ENCODE data around the gene PRKAR1A.

PRKAR1A gene

GRCh38 chr17:68495081-68495480 is 17.1 kb upstream of the PRKAR1A start:
- Histone ChIP-seq H3K9ac (ENCODE audit: low read length) (no peak overlapping the region), H3K4me1 (ENCODE audit: control insufficient read depth, insufficient read depth, low read length) (peaks cover 6% of the 10 kb centered on the region), H3K27me3 (ENCODE audit: control insufficient read depth, insufficient read depth, low read length) (no peaks in the 10 kb centered on the region), H3K9me3 (ENCODE audit: control insufficient read depth, low read length) (no peaks in the 10 kb centered on the region), H3K36me3 (ENCODE audit: control insufficient read depth, insufficient read depth, low read length) (no peaks in the 10 kb centered on the region), H3K4me3 (ENCODE audit: low read length) (no peak overlapping the region)

DNA sequence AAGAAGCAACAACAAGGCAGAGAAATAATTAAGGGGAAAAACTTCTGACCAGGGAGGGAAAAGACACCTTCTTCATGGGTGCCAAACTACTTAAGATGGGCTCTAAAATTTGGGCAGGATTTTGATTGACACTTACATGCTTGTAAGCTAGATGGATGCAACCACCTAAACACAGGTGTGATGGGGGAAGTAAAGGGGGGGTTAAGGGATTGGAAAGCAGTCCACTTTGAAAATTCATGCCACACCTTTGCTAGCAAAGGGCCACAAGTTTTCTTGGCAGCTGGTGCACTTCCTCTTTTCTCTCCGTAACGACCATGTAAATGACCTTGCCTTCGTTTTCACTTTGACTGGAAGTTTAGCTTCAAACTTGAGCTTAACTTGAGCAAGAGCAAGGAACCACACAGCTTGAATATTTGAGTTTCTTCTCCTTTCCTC is 14.3 kb upstream of the PRKAR1A start:
- Histone ChIP-seq H3K4me1 (ENCODE audit: control insufficient read depth, insufficient read depth, low read length) (peaks cover 6% of the 10 kb centered on the region), H3K36me3 (ENCODE audit: control insufficient read depth, insufficient read depth, low read length) (no peaks in the 10 kb centered on the region), H3K9me3 (ENCODE audit: control insufficient read depth, low read length) (no peaks in the 10 kb centered on the region), H3K9ac (ENCODE audit: low read length) (no peak overlapping the region), H3K4me3 (ENCODE audit: low read length) (no peak overlapping the region), H3K27me3 (ENCODE audit: control insufficient read depth, insufficient read depth, low read length) (no peaks in the 10 kb centered on the region)

DNA sequence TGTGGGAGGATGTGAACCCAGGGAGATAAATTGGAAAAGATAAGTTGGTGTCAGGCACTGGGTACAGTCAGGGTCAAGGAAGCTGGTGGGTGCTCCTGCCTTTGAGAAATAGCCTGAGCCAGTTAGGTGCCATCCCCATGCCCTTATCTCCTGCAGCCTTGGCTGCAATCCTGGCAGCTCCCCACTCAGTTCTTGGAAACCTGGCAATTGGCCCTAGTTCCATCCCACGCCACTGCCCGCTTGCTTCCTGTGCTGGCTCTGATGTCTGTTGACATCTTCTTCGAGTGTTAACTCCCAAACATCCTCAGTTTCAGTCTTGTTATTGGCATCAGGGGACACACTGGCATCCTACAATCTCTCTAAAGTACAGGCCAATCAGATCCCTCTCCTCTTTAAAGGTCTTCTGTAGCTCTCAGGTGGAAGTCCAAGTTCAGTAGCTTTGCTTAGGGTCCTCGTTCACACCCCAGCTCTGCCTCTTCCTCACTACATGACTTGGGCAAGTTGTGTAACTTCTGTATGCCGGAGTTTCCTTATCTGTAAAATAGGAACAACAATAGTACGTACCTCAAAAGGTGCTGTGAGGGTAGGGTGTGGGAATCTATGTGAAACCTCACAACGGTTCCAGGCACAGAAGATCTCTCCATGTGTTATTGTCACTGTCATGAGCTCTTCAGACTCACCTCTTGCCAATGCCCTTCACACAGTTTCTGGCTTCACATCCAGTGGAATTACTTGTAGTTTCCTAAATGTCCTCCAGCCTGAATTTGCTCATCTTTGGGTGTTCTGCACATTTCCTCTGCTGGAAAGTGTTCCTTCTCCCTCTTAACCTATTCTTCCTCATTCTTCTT is 13.5 kb upstream of the PRKAR1A start:
- H3K36me3 ChIP-seq (ENCODE audit: control insufficient read depth, insufficient read depth, low read length), result no peaks in the 10 kb centered on the region
- H3K4me3 ChIP-seq (ENCODE audit: low read length), result no peak overlapping the region
- H3K4me1 ChIP-seq (ENCODE audit: control insufficient read depth, insufficient read depth, low read length), result peaks cover 6% of the 10 kb centered on the region
- no peak overlapping the region for H3K9ac ChIP-seq (ENCODE audit: low read length)
- no peaks in the 10 kb centered on the region for H3K9me3 ChIP-seq (ENCODE audit: control insufficient read depth, low read length)
- H3K27me3 ChIP-seq (ENCODE audit: control insufficient read depth, insufficient read depth, low read length), result no peaks in the 10 kb centered on the region

DNA sequence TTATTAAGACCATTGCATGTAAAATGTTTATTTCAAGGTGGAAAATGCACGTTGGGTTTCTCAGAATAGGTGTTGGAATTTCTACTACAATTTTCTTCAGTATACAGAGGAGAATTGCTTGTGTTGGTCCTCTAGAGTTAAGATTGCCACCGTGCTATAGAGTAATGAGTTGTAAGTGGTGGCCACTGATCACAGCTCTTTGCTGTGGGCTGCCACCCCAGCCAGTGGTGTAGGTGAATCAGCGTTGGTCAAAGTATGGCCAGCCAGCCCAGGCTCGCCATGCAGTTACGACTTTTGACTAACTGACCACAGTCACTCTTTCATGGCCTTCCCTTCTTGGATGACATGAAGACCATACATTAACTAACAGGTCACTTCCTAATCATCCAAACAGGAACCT is 12.6 kb upstream of the PRKAR1A start:
- H3K9me3 ChIP-seq (ENCODE audit: control insufficient read depth, low read length), result no peaks in the 10 kb centered on the region
- H3K27me3 ChIP-seq (ENCODE audit: control insufficient read depth, insufficient read depth, low read length), result no peaks in the 10 kb centered on the region
- no peak overlapping the region for H3K4me3 ChIP-seq (ENCODE audit: low read length)
- peaks cover 6% of the 10 kb centered on the region for H3K4me1 ChIP-seq (ENCODE audit: control insufficient read depth, insufficient read depth, low read length)
- H3K9ac ChIP-seq (ENCODE audit: low read length), result no peak overlapping the region
- H3K36me3 ChIP-seq (ENCODE audit: control insufficient read depth, insufficient read depth, low read length), result no peaks in the 10 kb centered on the region

DNA sequence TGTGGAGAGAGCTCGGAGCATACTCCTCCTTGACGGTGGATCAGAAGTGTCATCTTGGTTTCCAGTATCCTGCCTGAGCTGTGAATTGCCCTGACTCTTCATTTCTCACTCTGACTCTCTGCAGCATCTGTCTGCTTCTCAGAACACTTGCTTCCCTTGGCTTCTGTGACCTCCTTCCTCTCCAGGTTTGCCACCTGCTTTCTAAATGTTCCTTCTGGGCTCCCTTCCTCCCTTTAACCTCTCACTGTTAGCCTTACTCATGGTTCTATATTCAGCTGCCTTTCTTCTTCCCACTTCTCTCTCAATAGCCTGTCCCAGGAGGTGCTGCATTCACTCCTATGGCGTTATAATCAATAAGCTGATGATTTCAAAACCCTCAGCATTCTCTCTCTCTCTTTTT is 11.2 kb upstream of the PRKAR1A start:
- Histone ChIP-seq H3K9me3 (ENCODE audit: control insufficient read depth, low read length) (no peaks in the 10 kb centered on the region), H3K36me3 (ENCODE audit: control insufficient read depth, insufficient read depth, low read length) (no peaks in the 10 kb centered on the region), H3K4me1 (ENCODE audit: control insufficient read depth, insufficient read depth, low read length) (peaks cover 6% of the 10 kb centered on the region), H3K4me3 (ENCODE audit: low read length) (no peak overlapping the region), H3K9ac (ENCODE audit: low read length) (no peak overlapping the region), H3K27me3 (ENCODE audit: control insufficient read depth, insufficient read depth, low read length) (no peaks in the 10 kb centered on the region)

DNA sequence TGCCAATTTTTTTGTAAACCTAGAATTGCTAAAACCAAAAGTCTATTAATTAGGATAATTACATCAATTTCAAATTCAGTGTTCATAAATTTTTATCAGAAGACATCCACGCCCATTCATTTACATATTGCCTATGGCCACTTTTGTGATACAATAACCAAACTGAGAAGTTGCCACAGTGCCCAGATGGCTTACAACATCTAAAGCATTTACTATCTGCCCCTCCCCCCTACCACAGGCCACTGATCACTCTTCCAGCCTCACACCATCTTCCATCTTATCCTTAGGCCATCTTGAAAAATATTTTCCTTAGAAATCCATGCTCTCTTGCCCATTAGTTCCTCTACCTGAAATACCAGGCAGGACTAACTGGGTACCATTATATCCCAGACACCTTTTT is 6.3 kb upstream of the PRKAR1A start:
- Histone ChIP-seq H3K9ac (ENCODE audit: low read length) (no peak overlapping the region), H3K27me3 (ENCODE audit: control insufficient read depth, insufficient read depth, low read length) (no peaks in the 10 kb centered on the region), H3K36me3 (ENCODE audit: control insufficient read depth, insufficient read depth, low read length) (no peaks in the 10 kb centered on the region), H3K4me3 (ENCODE audit: low read length) (no peak overlapping the region), H3K4me1 (ENCODE audit: control insufficient read depth, insufficient read depth, low read length) (peaks cover under 1% of the 10 kb centered on the region), H3K9me3 (ENCODE audit: control insufficient read depth, low read length) (no peaks in the 10 kb centered on the region)

- no peak overlapping the region for H3K4me3 ChIP-seq (ENCODE audit: low read length)
- H3K27me3 ChIP-seq (ENCODE audit: control insufficient read depth, insufficient read depth, low read length), result no peaks in the 10 kb centered on the region
- no peaks in the 10 kb centered on the region for H3K9me3 ChIP-seq (ENCODE audit: control insufficient read depth, low read length)
- peaks cover 6% of the 10 kb centered on the region for H3K4me1 ChIP-seq (ENCODE audit: control insufficient read depth, insufficient read depth, low read length)
- no peak overlapping the region for H3K9ac ChIP-seq (ENCODE audit: low read length)
- H3K36me3 ChIP-seq (ENCODE audit: control insufficient read depth, insufficient read depth, low read length), result no peaks in the 10 kb centered on the region
Measured at GRCh38 chr17:68507576-68507975, 4.7 kb upstream of the PRKAR1A start.

GRCh38 chr17:68509141-68510057 is 2.8 kb upstream of the PRKAR1A start:
- no peaks in the 10 kb centered on the region for H3K9me3 ChIP-seq (ENCODE audit: control insufficient read depth, low read length)
- H3K4me1 ChIP-seq (ENCODE audit: control insufficient read depth, insufficient read depth, low read length), result peaks cover 10% of the 10 kb centered on the region
- no peaks in the 10 kb centered on the region for H3K27me3 ChIP-seq (ENCODE audit: control insufficient read depth, insufficient read depth, low read length)
- no peaks in the 10 kb centered on the region for H3K36me3 ChIP-seq (ENCODE audit: control insufficient read depth, insufficient read depth, low read length)
- no peak overlapping the region for H3K9ac ChIP-seq (ENCODE audit: low read length)
- H3K4me3 ChIP-seq (ENCODE audit: low read length), result no peak overlapping the region

- Histone ChIP-seq H3K4me3 (ENCODE audit: low read length) (peak overlapping the region; percentile 98), H3K36me3 (ENCODE audit: control insufficient read depth, insufficient read depth, low read length) (no peaks in the 10 kb centered on the region)
Measured at GRCh38 chr17:68511254-68511670, 968 bp upstream of the PRKAR1A start.

DNA sequence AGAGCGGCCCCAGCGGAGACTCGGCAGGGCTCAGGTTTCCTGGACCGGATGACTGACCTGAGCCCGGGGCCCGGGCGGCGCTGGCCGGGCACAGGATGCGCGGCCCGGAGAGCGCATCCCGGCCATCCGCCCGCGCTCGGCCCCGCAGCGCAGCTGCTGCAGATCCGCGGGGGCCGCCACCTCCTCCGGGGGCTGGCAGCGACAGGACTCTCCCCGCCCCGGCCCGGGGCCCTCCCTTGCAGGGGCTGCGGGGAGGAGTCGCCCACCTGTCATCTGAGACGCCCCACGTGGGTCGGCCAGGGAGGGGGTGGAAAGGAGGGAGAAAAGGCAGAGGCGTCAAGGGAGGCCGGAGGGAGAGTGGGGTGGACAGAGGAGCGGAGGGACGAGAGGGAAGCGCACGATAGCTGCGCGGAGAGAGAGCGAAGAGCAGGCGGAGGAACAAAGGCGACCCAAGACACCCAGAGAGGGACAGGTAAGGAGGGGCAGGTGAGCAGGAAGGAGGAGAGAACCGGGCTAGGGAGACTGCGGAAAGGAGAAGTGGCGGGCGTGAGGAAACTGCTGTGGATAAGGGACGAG is 471 bp upstream of the PRKAR1A start:
- no peaks in the 10 kb centered on the region for H3K36me3 ChIP-seq (ENCODE audit: control insufficient read depth, insufficient read depth, low read length)
- H3K9ac ChIP-seq (ENCODE audit: low read length), result peak overlapping the region; percentile 99
- H3K27me3 ChIP-seq (ENCODE audit: control insufficient read depth, insufficient read depth, low read length), result no peaks in the 10 kb centered on the region
- H3K4me3 ChIP-seq (ENCODE audit: low read length), result peak overlapping the region; percentile 98
- H3K9me3 ChIP-seq (ENCODE audit: control insufficient read depth, low read length), result no peaks in the 10 kb centered on the region
- peaks cover 15% of the 10 kb centered on the region for H3K4me1 ChIP-seq (ENCODE audit: control insufficient read depth, insufficient read depth, low read length)

More at GRCh38 chr17:68511254-68511670, 968 bp upstream of the PRKAR1A start:
- peaks cover 15% of the 10 kb centered on the region for H3K4me1 ChIP-seq (ENCODE audit: control insufficient read depth, insufficient read depth, low read length)
- H3K9ac ChIP-seq (ENCODE audit: low read length), result peak overlapping the region; percentile 99
- H3K9me3 ChIP-seq (ENCODE audit: control insufficient read depth, low read length), result no peaks in the 10 kb centered on the region
- no peaks in the 10 kb centered on the region for H3K27me3 ChIP-seq (ENCODE audit: control insufficient read depth, insufficient read depth, low read length)

- Histone ChIP-seq H3K4me1 (ENCODE audit: control insufficient read depth, insufficient read depth, low read length) (peaks cover 15% of the 10 kb centered on the region), H3K27me3 (ENCODE audit: control insufficient read depth, insufficient read depth, low read length) (no peaks in the 10 kb centered on the region), H3K9me3 (ENCODE audit: control insufficient read depth, low read length) (no peaks in the 10 kb centered on the region), H3K9ac (ENCODE audit: low read length) (peak overlapping the region; percentile 99), H3K4me3 (ENCODE audit: low read length) (peak overlapping the region; percentile 98), H3K36me3 (ENCODE audit: control insufficient read depth, insufficient read depth, low read length) (no peaks in the 10 kb centered on the region)
Measured at GRCh38 chr17:68512960-68513474, 787 bp downstream of the PRKAR1A start.

Data from mucosa of stomach (tissue), 1 donor.